Activated T-helper 17 cell treated with anti-CD3 and anti-CD28 coated beads, Interleukin-2, amount 50 U/mL, for 72 hours (primary cell): ENCODE results near the gene CCDC50. TPM values are rescaled to one million over a fixed set of nuclear protein-coding genes. Genes with fewer than 3 reads are reported as not detected.

Experiments used
- ATAC-seq: fragments of 150-1000 bp; cut with Tn5 transposase; replicated peaks from 2 replicates; pipeline ENCODE4 v1.10.0; 2021; ENCODE audit warnings: mild to moderate bottlenecking, moderate library complexity
- H3K27ac Mint-ChIP-seq: one replicate; pipeline ENCODE4 v1.8.0; 2022; ENCODE audit warnings: mixed read lengths
- H3K27me3 Mint-ChIP-seq: one replicate; pipeline ENCODE4 v1.8.0; 2022; ENCODE audit warnings: mixed read lengths
- H3K36me3 Mint-ChIP-seq: one replicate; pipeline ENCODE4 v1.8.0; 2022; ENCODE audit warnings: low read depth, mild to moderate bottlenecking, mixed read lengths
- H3K4me1 Mint-ChIP-seq: one replicate; pipeline ENCODE4 v1.8.0; 2022; ENCODE audit warnings: mixed read lengths
- H3K4me3 Mint-ChIP-seq: one replicate; pipeline ENCODE4 v1.8.0; 2022; ENCODE audit warnings: mild to moderate bottlenecking, mixed read lengths
- H3K9me3 Mint-ChIP-seq: one replicate; pipeline ENCODE4 v1.8.0; 2022; ENCODE audit warnings: mixed read lengths
- total RNA-seq, 2 donors: library from RNA; stranded (reverse); gene quantifications; one replicate each; pipeline ENCODE4 v1.2.3, GENCODE V29; 2022

Gene CCDC50
- total RNA-seq, 2 donors from 2014 or later: 12.6 to 14.6 TPM

DNA sequence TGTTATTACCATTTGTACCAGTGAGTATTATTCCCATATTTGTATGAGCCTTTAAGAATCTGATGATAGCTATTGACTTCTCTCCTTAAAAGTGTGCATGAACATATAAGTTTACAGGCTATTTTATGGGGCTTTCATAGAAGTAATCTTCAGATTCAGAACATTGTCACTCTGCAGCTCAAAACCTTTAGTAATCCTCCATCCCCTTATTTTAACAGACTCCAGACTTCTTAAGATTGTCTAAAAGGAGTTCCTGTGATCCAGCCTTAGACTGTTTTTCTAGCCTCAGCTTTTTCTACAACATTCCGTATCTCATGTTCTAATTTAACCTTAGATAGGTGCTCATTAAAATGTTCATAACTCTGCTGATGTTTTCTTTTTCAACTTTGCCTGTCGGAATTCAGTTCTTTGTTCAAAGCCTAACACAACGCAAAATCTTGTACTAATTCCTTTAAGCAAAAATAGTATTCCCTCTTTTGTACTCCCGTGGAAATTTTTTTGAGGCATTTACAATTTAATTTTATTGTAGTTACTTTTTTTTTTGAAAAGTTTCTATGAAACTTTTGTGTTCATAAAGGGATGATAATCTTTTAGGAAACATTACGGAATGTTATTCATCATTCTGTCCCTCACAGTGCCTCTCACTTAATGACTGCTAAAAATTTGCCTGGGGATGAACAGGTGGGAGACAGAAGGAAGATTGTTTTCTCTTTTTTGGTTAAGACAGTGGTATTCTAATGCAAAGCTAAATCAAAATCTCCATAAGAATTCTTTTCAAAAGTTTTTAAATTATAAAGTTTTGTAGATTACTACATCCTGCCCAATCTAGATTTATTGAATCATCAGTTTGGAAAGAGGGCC lies 39.8 kb downstream of the CCDC50 start:
- Mint-ChIP-seq H3K27me3 (no peaks in the 10 kb centered on the region), H3K4me3 (no peak overlapping the region), H3K9me3 (no peaks in the 10 kb centered on the region), H3K27ac (no peak overlapping the region), H3K36me3 (peaks cover 12% of the 10 kb centered on the region), H3K4me1 (no peaks in the 10 kb centered on the region)
- no peak for ATAC-seq

DNA sequence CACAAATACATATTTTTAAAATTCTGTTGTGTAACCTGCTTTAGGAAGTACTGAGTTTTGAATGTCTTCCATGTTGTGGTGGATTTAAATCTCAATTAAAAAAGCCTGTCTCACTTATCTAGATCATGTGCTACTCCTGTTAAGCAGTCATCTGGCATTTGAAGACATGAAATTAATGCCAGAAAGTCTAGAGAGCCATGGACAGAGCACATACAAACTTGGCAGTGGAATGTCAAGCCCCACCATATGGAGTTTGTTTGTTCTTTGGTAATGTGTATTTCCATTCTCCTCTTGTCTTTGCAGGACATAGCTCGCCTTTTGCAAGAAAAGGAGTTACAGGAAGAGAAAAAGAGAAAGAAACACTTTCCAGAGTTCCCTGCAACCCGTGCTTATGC lies 40.4 kb downstream of the CCDC50 start:
- H3K9me3 Mint-ChIP-seq: no peaks in the 10 kb centered on the region
- no peak overlapping the region for H3K4me3 Mint-ChIP-seq
- H3K27me3 Mint-ChIP-seq: no peaks in the 10 kb centered on the region
- peaks cover 10% of the 10 kb centered on the region for H3K36me3 Mint-ChIP-seq
- H3K4me1 Mint-ChIP-seq: no peaks in the 10 kb centered on the region
- ATAC-seq: no peak
- no peak overlapping the region for H3K27ac Mint-ChIP-seq

DNA sequence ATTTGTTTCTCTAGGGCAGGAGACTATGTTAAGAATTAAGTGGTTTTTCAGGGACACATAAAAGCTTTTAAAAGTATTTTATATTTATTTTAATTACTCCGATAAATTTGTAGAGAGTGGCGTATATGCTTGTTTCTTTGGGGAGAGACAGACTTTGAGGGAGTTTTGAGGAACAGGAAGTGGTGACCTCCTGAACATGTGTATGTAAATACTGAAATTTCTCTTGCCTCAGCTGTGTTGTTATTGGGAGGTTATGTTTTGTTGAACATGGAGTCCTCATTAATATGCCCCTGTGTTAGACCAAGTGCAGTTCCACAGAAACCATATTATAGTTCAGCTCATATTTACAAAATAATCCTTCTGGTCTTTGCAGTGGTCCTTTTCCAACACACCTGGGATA lies 42.9 kb downstream of the CCDC50 start:
- H3K27ac Mint-ChIP-seq: no peak overlapping the region
- no peak overlapping the region for H3K4me3 Mint-ChIP-seq
- H3K9me3 Mint-ChIP-seq: no peaks in the 10 kb centered on the region
- H3K4me1 Mint-ChIP-seq: no peaks in the 10 kb centered on the region
- no peaks in the 10 kb centered on the region for H3K27me3 Mint-ChIP-seq
- peaks cover 12% of the 10 kb centered on the region for H3K36me3 Mint-ChIP-seq
- no peak for ATAC-seq

DNA sequence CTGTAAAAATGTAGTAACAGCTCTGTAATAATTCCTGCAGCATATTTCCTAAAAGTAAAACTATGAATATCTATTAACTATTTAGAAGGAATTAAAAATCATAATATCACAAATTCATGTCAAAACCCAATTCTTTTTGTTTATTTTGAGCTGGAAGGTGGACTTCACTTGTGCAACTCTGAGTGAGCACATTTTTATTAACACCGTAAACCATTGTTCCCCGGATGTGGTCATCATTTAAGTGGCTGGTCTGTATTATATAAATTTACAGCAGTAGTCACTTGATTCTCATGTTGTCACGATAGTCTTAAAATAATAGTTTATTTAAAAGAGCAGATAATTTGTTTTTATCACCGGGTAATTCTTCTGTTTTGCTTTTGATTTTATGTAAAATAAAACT lies 44.1 kb downstream of the CCDC50 start:
- no peaks in the 10 kb centered on the region for H3K9me3 Mint-ChIP-seq
- H3K4me1 Mint-ChIP-seq: no peaks in the 10 kb centered on the region
- no peak for ATAC-seq
- H3K27me3 Mint-ChIP-seq: no peaks in the 10 kb centered on the region
- H3K4me3 Mint-ChIP-seq: no peak overlapping the region
- H3K36me3 Mint-ChIP-seq: peaks cover 12% of the 10 kb centered on the region
- no peak overlapping the region for H3K27ac Mint-ChIP-seq

DNA sequence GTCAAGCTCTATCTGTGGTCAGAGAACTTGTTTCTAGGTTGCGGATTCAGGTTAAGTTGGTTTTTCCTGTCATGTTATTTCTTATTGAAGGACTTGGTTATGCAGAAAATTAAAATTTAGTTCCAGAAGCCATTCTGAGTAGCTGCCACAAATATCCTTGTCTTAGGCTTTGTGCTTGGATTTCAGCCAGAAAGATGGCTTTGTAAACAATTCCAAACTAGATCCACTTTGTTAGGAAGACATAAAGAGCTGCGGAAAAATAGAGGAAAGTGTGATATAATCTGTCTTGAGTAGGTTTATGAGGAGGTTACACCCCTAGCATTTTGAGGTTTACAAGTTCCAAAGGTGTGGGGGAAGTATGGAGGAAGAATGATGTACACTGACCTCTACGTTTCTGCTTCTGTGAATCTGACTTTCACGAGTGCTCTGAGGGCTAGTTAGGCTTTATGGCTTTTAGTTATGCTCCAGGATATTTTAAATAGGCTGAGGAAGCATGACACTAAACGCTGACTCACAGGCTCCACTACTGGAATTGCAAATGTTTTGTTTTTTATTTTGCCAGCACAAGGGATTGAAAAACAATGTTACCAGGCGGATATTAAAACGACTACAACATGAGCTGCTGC lies 47.4 kb downstream of the CCDC50 start:
- H3K36me3 Mint-ChIP-seq: peaks cover 15% of the 10 kb centered on the region
- no peaks in the 10 kb centered on the region for H3K4me1 Mint-ChIP-seq
- no peak overlapping the region for H3K4me3 Mint-ChIP-seq
- no peaks in the 10 kb centered on the region for H3K9me3 Mint-ChIP-seq
- no peak for ATAC-seq
- no peak overlapping the region for H3K27ac Mint-ChIP-seq
- H3K27me3 Mint-ChIP-seq: no peaks in the 10 kb centered on the region

DNA sequence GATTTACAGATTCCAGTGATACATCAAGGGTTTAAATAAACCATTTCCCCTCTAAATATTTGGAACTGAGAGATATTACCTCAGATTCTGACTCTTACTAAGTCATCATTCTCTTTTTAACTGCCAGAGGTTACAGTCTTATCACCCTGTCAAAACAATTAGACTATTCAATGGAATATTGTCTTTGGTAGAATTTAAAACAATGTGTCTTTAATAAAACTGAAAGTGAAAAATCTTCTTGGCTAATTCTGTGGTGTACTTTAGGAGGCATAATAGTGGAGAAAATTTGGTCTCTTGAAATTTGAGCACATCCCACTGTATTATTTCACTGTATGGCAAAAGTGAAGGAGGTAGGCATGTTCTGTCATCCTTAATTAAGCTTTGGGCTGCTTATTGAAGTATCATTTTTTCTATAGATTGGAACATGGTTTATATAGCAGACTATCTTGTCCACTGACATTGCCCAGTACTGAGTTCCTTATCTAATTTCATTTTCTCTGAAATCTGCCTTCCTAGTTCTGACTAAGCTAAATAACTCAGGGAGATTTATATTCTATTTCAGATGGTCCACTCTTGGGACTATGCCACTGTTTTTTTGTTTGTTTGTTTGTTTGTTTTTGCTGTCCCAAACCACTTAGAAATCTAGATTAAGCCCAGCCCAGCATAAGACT lies 49.1 kb downstream of the CCDC50 start:
- Mint-ChIP-seq H3K27me3 (no peaks in the 10 kb centered on the region), H3K9me3 (no peaks in the 10 kb centered on the region), H3K4me1 (no peaks in the 10 kb centered on the region), H3K27ac (no peak overlapping the region), H3K36me3 (peaks cover 22% of the 10 kb centered on the region), H3K4me3 (no peak overlapping the region)
- no peak for ATAC-seq

DNA sequence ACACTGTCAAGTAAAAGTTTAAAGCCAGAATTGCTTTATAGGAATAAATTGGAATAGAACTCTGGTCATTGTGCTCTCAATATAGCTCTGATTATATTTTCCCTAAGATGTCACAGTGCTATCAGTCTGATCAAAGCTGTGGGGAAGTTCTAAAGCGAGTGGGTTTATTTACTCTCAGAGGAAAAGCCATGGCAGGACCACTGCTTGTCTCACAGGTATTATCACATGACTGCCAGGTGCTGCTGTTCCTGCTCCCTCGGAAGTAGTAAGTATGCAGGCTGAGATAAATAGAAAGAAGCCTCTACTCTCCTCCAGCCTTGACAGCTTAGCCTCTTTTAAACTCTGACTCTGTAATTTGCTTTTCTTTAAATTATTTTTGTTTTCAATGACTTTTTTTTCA lies 50.3 kb downstream of the CCDC50 start:
- H3K4me1 Mint-ChIP-seq: no peaks in the 10 kb centered on the region
- no peak overlapping the region for H3K4me3 Mint-ChIP-seq
- no peaks in the 10 kb centered on the region for H3K9me3 Mint-ChIP-seq
- H3K27ac Mint-ChIP-seq: no peak overlapping the region
- H3K36me3 Mint-ChIP-seq: peaks cover 22% of the 10 kb centered on the region
- no peaks in the 10 kb centered on the region for H3K27me3 Mint-ChIP-seq
- no peak for ATAC-seq

DNA sequence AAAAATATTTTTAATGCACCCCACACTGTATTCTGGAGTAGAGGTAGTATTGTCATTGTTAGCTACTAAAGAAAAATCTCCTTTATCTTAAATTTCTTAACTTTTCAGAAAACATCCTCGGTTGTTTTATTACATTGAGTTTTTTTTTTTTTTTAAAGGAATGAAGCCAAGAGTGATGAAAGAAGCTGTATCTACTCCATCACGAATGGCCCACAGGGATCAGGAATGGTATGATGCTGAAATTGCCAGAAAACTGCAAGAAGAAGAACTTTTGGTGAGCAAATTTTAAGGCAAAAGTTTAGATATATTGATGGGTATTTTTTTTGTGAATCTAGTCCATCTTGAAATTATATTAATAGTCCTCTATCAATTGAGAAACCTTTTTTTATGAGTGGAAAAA lies 50.8 kb downstream of the CCDC50 start:
- H3K4me1 Mint-ChIP-seq: no peaks in the 10 kb centered on the region
- H3K27me3 Mint-ChIP-seq: no peaks in the 10 kb centered on the region

DNA sequence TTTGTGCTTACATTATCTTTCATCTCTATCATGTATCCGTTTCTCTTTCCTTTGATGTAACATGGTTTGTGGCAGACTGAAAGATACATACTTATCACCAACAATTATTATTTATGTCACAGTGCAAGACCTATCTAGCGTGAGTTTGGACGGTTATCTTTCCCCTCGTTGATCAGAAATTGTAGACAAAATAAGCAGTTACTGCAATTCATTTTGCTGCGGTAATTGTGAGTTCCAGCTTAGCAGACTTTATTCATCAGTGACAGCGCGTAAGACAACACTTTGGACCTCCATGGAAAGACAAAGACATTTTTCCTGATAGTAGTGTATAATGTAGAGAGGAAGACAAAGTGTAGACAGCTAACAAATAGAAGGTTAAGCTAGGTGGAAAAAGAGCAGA lies 52.1 kb downstream of the CCDC50 start:
- no peak for ATAC-seq
- H3K27me3 Mint-ChIP-seq: no peaks in the 10 kb centered on the region
- no peaks in the 10 kb centered on the region for H3K4me1 Mint-ChIP-seq
- no peaks in the 10 kb centered on the region for H3K9me3 Mint-ChIP-seq
- H3K4me3 Mint-ChIP-seq: no peak overlapping the region
- H3K27ac Mint-ChIP-seq: no peak overlapping the region
- peaks cover 15% of the 10 kb centered on the region for H3K36me3 Mint-ChIP-seq

More for the DNA sequence above, 50.8 kb downstream of the CCDC50 start:
- Mint-ChIP-seq H3K4me3 (no peak overlapping the region), H3K9me3 (no peaks in the 10 kb centered on the region), H3K36me3 (peaks cover 19% of the 10 kb centered on the region), H3K27ac (no peak overlapping the region)
- no peak for ATAC-seq

DNA sequence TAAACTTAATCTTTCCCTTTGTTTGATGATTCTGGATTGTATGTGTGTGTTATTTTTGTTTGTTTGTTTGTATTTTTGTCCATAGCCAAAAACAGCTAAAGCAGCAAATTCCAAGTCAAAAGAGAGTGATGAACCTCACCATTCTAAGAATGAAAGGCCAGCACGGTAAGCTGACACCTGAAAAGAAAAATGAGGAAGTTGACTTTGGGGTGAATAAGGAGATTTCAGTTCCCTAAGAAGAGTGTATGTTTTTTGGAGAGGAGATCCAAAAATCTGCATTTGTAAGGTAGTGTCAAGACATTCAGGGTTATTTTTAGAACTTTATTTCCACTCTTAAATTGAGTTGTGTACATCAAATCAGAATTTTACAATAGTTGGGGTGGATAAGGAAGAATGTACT lies 53.5 kb downstream of the CCDC50 start:
- no peak for ATAC-seq
- Mint-ChIP-seq H3K27me3 (no peaks in the 10 kb centered on the region), H3K27ac (no peak overlapping the region), H3K4me3 (no peak overlapping the region), H3K9me3 (no peaks in the 10 kb centered on the region), H3K36me3 (peaks cover 15% of the 10 kb centered on the region), H3K4me1 (no peaks in the 10 kb centered on the region)

DNA sequence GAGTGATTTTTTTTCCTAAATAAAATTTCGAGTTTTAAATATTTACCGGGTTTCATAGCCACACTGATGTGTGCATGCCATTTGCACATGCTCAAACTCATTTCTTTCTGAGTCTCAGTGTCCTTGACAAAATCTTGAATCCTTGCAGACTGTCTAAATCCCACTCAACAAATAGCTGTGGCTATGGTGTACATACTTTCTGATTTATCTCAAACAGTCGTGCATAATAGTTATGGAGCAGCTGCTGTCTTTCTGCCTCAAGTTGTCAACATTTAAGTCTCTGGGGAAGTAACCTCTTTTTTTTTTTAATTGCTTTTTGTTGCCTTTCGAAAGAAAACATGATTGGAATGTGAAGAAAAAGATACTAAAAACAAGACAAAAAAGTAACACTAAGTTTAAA lies 53.9 kb downstream of the CCDC50 start:
- Mint-ChIP-seq H3K27ac (no peak overlapping the region), H3K27me3 (no peaks in the 10 kb centered on the region), H3K9me3 (no peaks in the 10 kb centered on the region), H3K36me3 (peaks cover 15% of the 10 kb centered on the region), H3K4me1 (no peaks in the 10 kb centered on the region), H3K4me3 (no peak overlapping the region)
- ATAC-seq: no peak

DNA sequence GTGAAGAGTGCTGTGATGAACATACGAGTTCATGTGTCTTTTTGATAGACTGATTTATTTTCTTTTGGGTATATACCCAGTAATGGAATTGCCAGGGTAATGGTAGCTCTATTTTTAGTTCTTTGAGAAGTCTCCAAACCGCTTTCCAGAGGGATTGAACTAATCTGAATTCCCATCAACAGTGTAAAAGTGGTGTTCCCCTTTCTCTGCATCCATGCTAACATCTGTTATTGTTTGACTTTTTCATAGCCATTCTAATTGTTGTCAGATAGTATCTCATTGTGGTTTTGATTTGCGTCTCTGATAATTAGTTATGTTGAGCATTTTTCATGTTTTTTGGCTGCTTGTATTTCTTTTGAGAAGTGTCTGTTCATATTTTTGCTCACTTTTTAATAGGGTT lies 55.9 kb downstream of the CCDC50 start:
- ATAC-seq: no peak
- Mint-ChIP-seq H3K4me1 (no peaks in the 10 kb centered on the region), H3K27me3 (no peaks in the 10 kb centered on the region), H3K4me3 (no peak overlapping the region), H3K36me3 (peaks cover 13% of the 10 kb centered on the region), H3K9me3 (no peaks in the 10 kb centered on the region), H3K27ac (no peak overlapping the region)

DNA sequence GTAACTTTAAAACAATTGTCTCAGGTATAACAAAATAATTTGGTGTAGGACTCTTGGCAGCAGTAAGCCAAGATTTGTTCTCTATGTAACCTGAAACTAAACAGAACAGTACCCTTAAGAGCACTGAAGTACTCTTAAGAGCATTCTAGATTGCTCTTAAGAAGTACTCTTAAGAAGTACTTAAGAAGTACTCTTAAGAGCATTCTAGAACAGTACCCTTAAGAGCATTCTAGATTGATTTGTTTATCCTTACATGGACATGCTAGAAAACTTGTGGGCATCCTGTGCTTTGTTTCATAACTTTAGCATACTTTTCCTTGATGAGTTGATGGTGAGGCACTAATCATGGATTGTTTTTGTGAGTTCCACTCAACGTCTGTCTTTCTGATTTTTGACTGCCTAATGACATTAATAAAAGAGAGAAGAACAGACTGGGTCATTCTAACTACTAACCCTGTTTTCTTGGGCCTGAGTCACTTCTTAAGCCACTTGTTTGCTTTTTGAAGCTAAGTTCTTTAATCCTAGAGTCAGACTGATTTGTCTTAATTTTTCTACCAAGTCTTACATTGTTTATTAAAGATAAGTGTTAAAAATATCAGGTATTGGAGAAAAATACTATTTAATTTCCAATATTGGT lies 58.4 kb downstream of the CCDC50 start:
- Mint-ChIP-seq H3K4me3 (no peak overlapping the region), H3K4me1 (no peaks in the 10 kb centered on the region), H3K27me3 (no peaks in the 10 kb centered on the region), H3K27ac (no peak overlapping the region), H3K9me3 (no peaks in the 10 kb centered on the region), H3K36me3 (peaks cover 5% of the 10 kb centered on the region)
- ATAC-seq: no peak

DNA sequence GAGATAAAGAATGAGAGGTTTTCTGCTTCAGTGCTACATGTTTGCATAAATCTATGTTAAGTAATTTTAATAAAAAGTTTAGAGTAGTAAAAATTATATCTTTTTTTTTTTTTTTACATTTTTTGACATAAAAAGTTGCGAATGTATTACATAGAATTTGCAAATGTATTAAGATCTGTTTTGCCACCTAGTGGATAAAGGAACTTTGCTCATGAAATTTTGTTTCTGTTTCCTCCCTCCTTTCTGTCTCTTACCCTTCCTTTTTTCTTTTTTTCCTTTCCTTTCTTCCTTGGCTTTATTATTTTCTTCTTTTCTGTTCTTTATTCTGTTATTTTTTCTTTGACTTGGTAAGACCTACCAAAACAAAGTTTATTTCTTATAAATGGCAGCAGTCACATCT lies 59.6 kb downstream of the CCDC50 start:
- H3K4me3 Mint-ChIP-seq: no peak overlapping the region
- no peaks in the 10 kb centered on the region for H3K36me3 Mint-ChIP-seq
- H3K27me3 Mint-ChIP-seq: no peaks in the 10 kb centered on the region
- H3K9me3 Mint-ChIP-seq: no peaks in the 10 kb centered on the region
- H3K27ac Mint-ChIP-seq: no peak overlapping the region
- ATAC-seq: no peak
- no peaks in the 10 kb centered on the region for H3K4me1 Mint-ChIP-seq
